Heart left ventricle (tissue), 16 donors: ENCODE results near the gene CTXND1. TPM values are rescaled to one million over a fixed set of nuclear protein-coding genes. Genes with fewer than 3 reads are reported as not detected.
A peak's percentile ranks its signal among the peaks of the same experiment; 100 is the strongest.

Experiments
- ATAC-seq, 4 donors: fragments of 200-7000 bp; cut with Tn5 transposase; one replicate each; pipeline ENCODE4 v1.9.1; 2020 to 2022; ENCODE audit warnings: moderate library complexity in 4 of 4, mild to moderate bottlenecking in 3 of 4, moderate number of reproducible peaks in 1 of 4
- DNase-seq, 5 donors: peaks; one replicate each; pipeline ENCODE4 v3.0.0-alpha.2; 2020
- H3K27ac ChIP-seq, 12 donors: fragments of 200-600 bp; sonication (generic) in 4 of 12; one replicate each; pipeline versions ENCODE4 v1.5.0 to v1.8.0; 2016 to 2022; ENCODE audit warnings: mild to moderate bottlenecking in 2 of 12
- H3K27me3 ChIP-seq, 9 donors: fragments of 200-600 bp; sonication (generic) in 2 of 9; one replicate each; pipeline versions ENCODE4 v1.5.1 to v1.8.0; 2016 to 2022; ENCODE audit warnings: mild to moderate bottlenecking in 3 of 9
- H3K36me3 ChIP-seq, 9 donors: fragments of 200-600 bp; sonication (generic) in 2 of 9; one replicate each; pipeline versions ENCODE4 v1.5.0 to v1.8.0; 2018 to 2022; ENCODE audit warnings: mild to moderate bottlenecking in 2 of 9
- H3K4me1 ChIP-seq, 12 donors: fragments of 200-600 bp; sonication (generic) in 4 of 12; one replicate each; pipeline versions ENCODE4 v1.5.0 to v1.8.0; 2016 to 2022; ENCODE audit warnings: mild to moderate bottlenecking in 3 of 12
- H3K4me3 ChIP-seq, 12 donors: fragments of 200-600 bp; sonication (generic) in 4 of 12; one replicate each; pipeline versions ENCODE4 v1.5.0 to v1.8.0; 2017 to 2022; ENCODE audit warnings: mild to moderate bottlenecking in 9 of 12, moderate library complexity in 4 of 12
- H3K9me3 ChIP-seq, 12 donors: fragments of 200-600 bp; sonication (generic) in 4 of 12; one replicate each; pipeline versions ENCODE4 v1.5.0 to v1.8.0; 2016 to 2022; ENCODE audit warnings: mild to moderate bottlenecking in 1 of 12
- CTCF ChIP-seq, 12 donors: fragments of 200-600 bp; sonication (generic) in 4 of 12; IDR thresholded peaks; one replicate each; pipeline versions ENCODE4 v1.5.0 to v1.8.0; 2018 to 2022; ENCODE audit warnings: antibody characterized with exemption in 12 of 12, mild to moderate bottlenecking in 5 of 12
- POLR2A ChIP-seq, 2 donors: fragments of 450-650 bp; IDR thresholded peaks; one replicate each; pipeline ENCODE4 v1.6.1; 2017; ENCODE audit warnings: antibody characterized with exemption in 2 of 2, mild to moderate bottlenecking in 2 of 2, moderate library complexity in 2 of 2
- WGBS, 4 donors: extraction: QIAGEN DNeasy Blood & Tissue Kit in 2 of 4; methylation state at CpG; one replicate each; pipeline versions ENCODE4 v1.1.5 to v1.1.7; 2013 to 2018; 5-methylcytosine and 5-hydroxymethylcytosine counted together
- intact Hi-C, 10 donors: fragments of 100-400 bp; cut with DNase I; formaldehyde crosslinking; loops; one replicate each; pipeline versions ENCODE4 v1.11.1 to v1.14.2; 2022
- polyA plus RNA-seq, 2 donors: library from polyadenylated mRNA; stranded (reverse); fragments of 200-250 nt; gene quantifications; one replicate each; pipeline ENCODE4 v1.2.3, GENCODE V29; 2013
- total RNA-seq, 9 donors: library from RNA; depleted of rRNA in 2 of 9; stranded (reverse); fragments of >200 nt in 2 of 9; fragmentation: NEBNext Ultra II Directional in 3 of 9; extraction: Animal tissue kit (Norgen Biotek cat#: 25700) in 3 of 9; gene quantifications; one replicate each; pipeline versions ENCODE4 v1.1.0 to v1.2.4, GENCODE V29; 2016 to 2023
- donor health status: ischemic (EF 13 %, LVEDD 7.1; RV severe dilation, severe dysfunction).
- donor health status: healthy with polysubstance abuse.
- donor health status: DM: no; HTN: yes; CAD: no.
- donor health status: DM: no; HTN: no; CAD: no.
- donor health status: ischemic (EF 25% LVEDD 6.9; RV normal size, moderate dysfunction).
- donor health status: ischemic (EF 25% LVEDD 5.7; RV mildly dilated, moderate dysfunction).
- donor health status: healthy.
- donor health status: DM: yes; HTN: yes; CAD: no.
- donor health status: ischemic (EF 35%, LVEDD 5.7; RV mildly dilated, moderate dysfunction).
- donor health status: nonischemic (EF 11% LVEDD 7.7; RV severe dilation, severe dysfunction).
- donor health status: DM: yes; HTN: yes; CAD: no.
- donor health status: PGD.
- donor health status: ischemic (EF 29% LVEDD 5.4; RV normal size, mild dysfunction).
- donor health status: nonischemic (EF 23%, LVEDD 6.1; RV moderate dilation, normal function).

Gene CTXND1
- total and polyA plus RNA-seq, 11 donors = 0.14 to 9.5 (median 2.9) TPM

GRCh38 chr15:80289528-80290495, 37.8 kb upstream of the CTXND1 start:
- no peak for DNase-seq
- intact Hi-C loops = loop anchor here in 1 of 10 donors (5.0 kb wide), 1 partner anchor 48 kb away; no protein-coding TSS in a partner anchor
- peak overlapping the region in 1 of 12 donors; percentile 87 for H3K27ac ChIP-seq
- peaks cover 0 to 18% (median 6%) of the 10 kb centered on the region in 12 donors for H3K4me1 ChIP-seq
- H3K27me3 ChIP-seq = no peaks in the 10 kb centered on the region
- peaks cover 0 to 3% (median 0%) of the 10 kb centered on the region in 12 donors for H3K9me3 ChIP-seq
- ATAC-seq = no peak
- no peak for TF ChIP-seq POLR2A (IDR thresholded peaks at IDR 0.05)
- TF ChIP-seq CTCF (IDR thresholded peaks at IDR 0.05) = no peak
- no peaks in the 10 kb centered on the region for H3K36me3 ChIP-seq
- no peak overlapping the region for H3K4me3 ChIP-seq
- 29 to 44% (median 35%) methylated on average over 9 of the region's 9 CpGs for WGBS, 4 donors

- peaks cover 0 to 3% (median 0%) of the 10 kb centered on the region in 12 donors for H3K9me3 ChIP-seq
- no peak overlapping the region for H3K4me3 ChIP-seq
- ATAC-seq (peak; percentile 97), DNase-seq (peak in 4 of 5 donors; percentile 55 to 71 (median 60))
- peaks cover 0 to 18% (median 6%) of the 10 kb centered on the region in 12 donors for H3K4me1 ChIP-seq
- peak overlapping the region in 9 of 12 donors; percentile 11 to 87 (median 67) for H3K27ac ChIP-seq
- 30 to 47% (median 36%) methylated on average over 4 of the region's 4 CpGs for WGBS, 4 donors
- H3K36me3 ChIP-seq = no peaks in the 10 kb centered on the region
- intact Hi-C loops = no loop called here
- no peaks in the 10 kb centered on the region for H3K27me3 ChIP-seq
- TF ChIP-seq CTCF (IDR thresholded peaks at IDR 0.05) (peak in 1 of 12 donors; percentile 26), POLR2A (IDR thresholded peaks at IDR 0.05) (no peak)
Measured at GRCh38 chr15:80288131-80288530, 36.1 kb upstream of the CTXND1 start.

GRCh38 chr15:80286055-80286454, 34.0 kb upstream of the CTXND1 start:
- H3K4me3 ChIP-seq = no peak overlapping the region
- H3K27me3 ChIP-seq = no peaks in the 10 kb centered on the region
- TF ChIP-seq CTCF (IDR thresholded peaks at IDR 0.05) = no peak
- no peak for TF ChIP-seq POLR2A (IDR thresholded peaks at IDR 0.05)
- intact Hi-C loops = no loop called here
- WGBS, 4 donors = 65 to 83% (median 77%) methylated on average over 7 of the region's 7 CpGs
- H3K36me3 ChIP-seq = no peaks in the 10 kb centered on the region
- ATAC-seq (no peak), DNase-seq (no peak)
- no peak overlapping the region for H3K27ac ChIP-seq
- H3K9me3 ChIP-seq = no peaks in the 10 kb centered on the region
- peaks cover 0 to 18% (median 6%) of the 10 kb centered on the region in 12 donors for H3K4me1 ChIP-seq

- Histone ChIP-seq H3K27me3 (no peaks in the 10 kb centered on the region), H3K4me3 (no peak overlapping the region), H3K36me3 (no peaks in the 10 kb centered on the region), H3K9me3 (no peaks in the 10 kb centered on the region), H3K4me1 (peaks cover 0 to 18% (median 6%) of the 10 kb centered on the region in 12 donors), H3K27ac (no peak overlapping the region)
- TF ChIP-seq CTCF (IDR thresholded peaks at IDR 0.05) (no peak), POLR2A (IDR thresholded peaks at IDR 0.05) (no peak)
- ATAC-seq = no peak
- intact Hi-C loops = no loop called here
- WGBS, 4 donors = 88 to 92% (median 92%) methylated on average over 8 of the region's 8 CpGs
- DNase-seq = no peak
Measured at GRCh38 chr15:80285379-80285778, 33.4 kb upstream of the CTXND1 start.
